ENCODE data around the gene LILRB3. TPM values are rescaled to one million over a fixed set of nuclear protein-coding genes. Genes with fewer than 3 reads are reported as not detected.

Gene LILRB3
- total and polyA plus RNA-seq, 2 donors from 2014 or later: 1.4 to 10.0 TPM

DNA sequence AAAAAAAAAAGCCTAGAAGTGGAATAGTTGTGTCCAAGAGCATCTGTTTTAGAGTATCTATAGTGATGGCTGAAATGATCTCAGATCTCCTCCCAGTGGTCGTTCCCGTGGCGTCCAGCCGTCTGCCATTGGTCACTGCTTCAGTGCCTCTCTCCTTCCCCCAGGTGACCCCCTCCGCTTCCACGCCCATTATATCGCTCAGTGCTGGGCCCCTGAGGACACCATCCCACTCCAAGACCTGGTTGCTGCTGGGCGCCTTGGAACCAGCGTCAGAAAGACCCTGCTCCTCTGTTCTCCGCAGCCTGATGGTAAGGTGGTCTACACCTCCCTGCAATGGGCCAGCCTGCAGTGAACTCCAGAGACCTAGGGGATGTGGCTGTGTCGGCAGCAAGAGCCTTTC lies 29.8 kb downstream of the LILRB3 start:
- Histone ChIP-seq H3K4me1 (ENCODE audit: control insufficient read depth in 2 of 3, insufficient read depth in 2 of 3, low read depth in 1 of 3, low read length in 3 of 3) (peaks cover 0 to 14% (median 13%) of the 10 kb centered on the region in 3 donors), H3K4me3 (ENCODE audit: low read length in 3 of 3) (no peak overlapping the region), H3K9ac (ENCODE audit: low read length in 3 of 3) (no peak overlapping the region), H3K36me3 (ENCODE audit: control insufficient read depth in 2 of 3, insufficient read depth in 3 of 3, low read length in 3 of 3) (peaks cover 0 to 8% (median 4%) of the 10 kb centered on the region in 3 donors), H3K27me3 (ENCODE audit: control insufficient read depth, insufficient read depth, low read length) (no peaks in the 10 kb centered on the region), H3K27ac (ENCODE audit: low read depth in 2 of 2, low read length in 2 of 2) (no peak overlapping the region), H3K9me3 (ENCODE audit: control insufficient read depth in 2 of 3, insufficient read depth in 1 of 3, low read length in 3 of 3) (no peaks in the 10 kb centered on the region)
- DNase-seq (peak in 2 of 5 donors; percentile 58 to 78), FAIRE-seq (no peak)
- intact Hi-C loops (cut with DNase I): no loop called here
- TF ChIP-seq, protein P1, sequence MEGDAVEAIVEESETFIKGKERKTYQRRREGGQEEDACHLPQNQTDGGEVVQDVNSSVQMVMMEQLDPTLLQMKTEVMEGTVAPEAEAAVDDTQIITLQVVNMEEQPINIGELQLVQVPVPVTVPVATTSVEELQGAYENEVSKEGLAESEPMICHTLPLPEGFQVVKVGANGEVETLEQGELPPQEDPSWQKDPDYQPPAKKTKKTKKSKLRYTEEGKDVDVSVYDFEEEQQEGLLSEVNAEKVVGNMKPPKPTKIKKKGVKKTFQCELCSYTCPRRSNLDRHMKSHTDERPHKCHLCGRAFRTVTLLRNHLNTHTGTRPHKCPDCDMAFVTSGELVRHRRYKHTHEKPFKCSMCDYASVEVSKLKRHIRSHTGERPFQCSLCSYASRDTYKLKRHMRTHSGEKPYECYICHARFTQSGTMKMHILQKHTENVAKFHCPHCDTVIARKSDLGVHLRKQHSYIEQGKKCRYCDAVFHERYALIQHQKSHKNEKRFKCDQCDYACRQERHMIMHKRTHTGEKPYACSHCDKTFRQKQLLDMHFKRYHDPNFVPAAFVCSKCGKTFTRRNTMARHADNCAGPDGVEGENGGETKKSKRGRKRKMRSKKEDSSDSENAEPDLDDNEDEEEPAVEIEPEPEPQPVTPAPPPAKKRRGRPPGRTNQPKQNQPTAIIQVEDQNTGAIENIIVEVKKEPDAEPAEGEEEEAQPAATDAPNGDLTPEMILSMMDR (IDR thresholded peaks at IDR 0.05; ENCODE audit: borderline replicate concordance, extremely low read depth, insufficient read depth): no peak

DNA sequence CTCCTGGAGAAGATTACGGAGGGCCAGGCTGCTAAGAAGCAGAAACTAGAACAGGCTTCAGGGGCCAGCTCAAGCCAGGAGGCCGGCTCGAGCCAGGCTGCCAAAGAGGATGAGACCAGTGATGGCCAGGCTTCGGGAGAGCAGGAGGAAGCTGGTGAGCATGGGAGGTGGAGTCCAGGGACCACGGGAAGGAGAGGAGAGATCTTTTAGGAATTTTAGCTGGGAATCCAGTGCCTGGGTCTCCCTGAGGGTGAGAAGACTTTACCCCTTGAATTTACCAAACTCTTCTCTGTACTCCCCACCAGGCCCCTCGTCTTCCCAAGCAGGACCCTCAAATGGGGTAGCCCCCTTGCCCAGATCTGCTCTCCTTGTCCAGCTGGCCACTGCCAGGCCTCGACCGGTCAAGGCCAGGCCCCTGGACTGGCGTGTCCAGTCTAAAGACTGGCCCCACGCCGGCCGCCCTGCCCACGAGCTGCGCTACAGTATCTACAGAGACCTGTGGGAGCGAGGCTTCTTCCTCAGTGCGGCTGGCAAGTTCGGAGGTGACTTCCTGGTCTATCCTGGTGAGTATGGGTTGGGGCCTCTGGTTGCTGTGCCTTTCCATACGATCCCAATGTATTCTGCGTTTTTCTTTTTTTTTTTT lies 30.9 kb downstream of the LILRB3 start:
- TF ChIP-seq, protein P1 (IDR thresholded peaks at IDR 0.05; ENCODE audit: borderline replicate concordance, extremely low read depth, insufficient read depth): no peak
- no peak for FAIRE-seq
- no peaks in the 10 kb centered on the region for H3K27me3 ChIP-seq (ENCODE audit: control insufficient read depth, insufficient read depth, low read length)
- intact Hi-C loops (cut with DNase I): no loop called here
- H3K36me3 ChIP-seq (ENCODE audit: control insufficient read depth in 2 of 3, insufficient read depth in 3 of 3, low read length in 3 of 3): peaks cover 2 to 8% (median 4%) of the 10 kb centered on the region in 3 donors
- peak in 2 of 5 donors; percentile 47 to 81 for DNase-seq
- H3K4me1 ChIP-seq (ENCODE audit: control insufficient read depth in 2 of 3, insufficient read depth in 2 of 3, low read depth in 1 of 3, low read length in 3 of 3): peaks cover 0 to 15% (median 13%) of the 10 kb centered on the region in 3 donors
- no peaks in the 10 kb centered on the region for H3K9me3 ChIP-seq (ENCODE audit: control insufficient read depth in 2 of 3, insufficient read depth in 1 of 3, low read length in 3 of 3)
- H3K27ac ChIP-seq (ENCODE audit: low read depth in 2 of 2, low read length in 2 of 2): peak overlapping the region; percentile 100
- peak overlapping the region; percentile 23 to 77 (median 68) for H3K9ac ChIP-seq (ENCODE audit: low read length in 3 of 3)
- H3K4me3 ChIP-seq (ENCODE audit: low read length in 3 of 3): peak overlapping the region; percentile 53 to 79 (median 68)

DNA sequence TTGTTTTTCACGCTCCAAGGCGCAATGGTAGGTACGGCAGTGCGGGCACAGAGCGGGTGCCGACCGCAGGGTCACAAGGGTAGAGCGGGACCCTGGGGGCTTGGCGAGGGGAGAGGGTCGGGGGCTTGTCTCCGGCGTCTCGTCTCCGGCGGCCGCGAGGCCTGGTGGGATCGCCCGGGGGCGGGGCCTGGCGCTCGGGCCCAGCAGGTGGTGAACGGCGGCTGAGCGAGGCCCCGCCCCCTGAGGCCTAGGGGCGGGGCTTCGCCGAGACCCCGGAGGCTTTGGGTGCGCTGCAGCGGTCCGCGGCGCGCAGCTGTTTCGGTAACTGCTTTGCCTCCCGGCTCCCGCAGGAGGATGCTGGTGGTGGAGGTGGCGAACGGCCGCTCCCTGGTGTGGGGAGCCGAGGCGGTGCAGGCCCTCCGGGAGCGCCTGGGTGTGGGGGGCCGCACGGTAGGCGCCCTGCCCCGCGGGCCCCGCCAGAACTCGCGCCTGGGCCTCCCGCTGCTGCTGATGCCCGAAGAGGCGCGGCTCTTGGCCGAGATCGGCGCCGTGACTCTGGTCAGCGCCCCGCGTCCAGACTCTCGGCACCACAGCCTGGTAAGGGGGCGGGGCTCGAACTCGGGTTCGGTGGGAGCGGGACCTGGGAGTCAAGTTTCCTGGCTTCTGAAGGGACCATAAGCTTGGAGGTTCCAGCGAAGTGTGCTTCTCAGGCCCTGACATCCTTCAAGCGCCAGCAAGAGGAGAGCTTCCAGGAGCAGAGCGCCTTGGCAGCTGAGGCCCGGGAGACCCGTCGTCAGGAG lies 31.6 kb downstream of the LILRB3 start, which contains the start of gene TSEN34:
TSS of gene TSEN34 (plus strand) at position 298 of the 800 bp plus-strand sequence. CDS start at position 355, 57 bp downstream.
- intact Hi-C loops (cut with DNase I): no loop called here
- FAIRE-seq: no peak
- peak in 3 of 5 donors; percentile 92 to 96 (median 96) for DNase-seq

More for the DNA sequence above, 31.6 kb downstream of the LILRB3 start, which contains the start of gene TSEN34:
- Histone ChIP-seq H3K4me3 (ENCODE audit: low read length in 3 of 3) (peak within 1 kb of the TSS; percentile 79 to 85 (median 84)), H3K4me1 (ENCODE audit: control insufficient read depth in 2 of 3, insufficient read depth in 2 of 3, low read depth in 1 of 3, low read length in 3 of 3) (peaks cover 0 to 15% (median 13%) of the 10 kb centered on the region in 3 donors), H3K9me3 (ENCODE audit: control insufficient read depth in 2 of 3, insufficient read depth in 1 of 3, low read length in 3 of 3) (no peaks in the 10 kb centered on the region), H3K27me3 (ENCODE audit: control insufficient read depth, insufficient read depth, low read length) (no peaks in the 10 kb centered on the region), H3K9ac (ENCODE audit: low read length in 3 of 3) (peak within 1 kb of the TSS; percentile 70 to 78 (median 77)), H3K36me3 (ENCODE audit: control insufficient read depth in 2 of 3, insufficient read depth in 3 of 3, low read length in 3 of 3) (peaks cover 2 to 8% (median 4%) of the 10 kb centered on the region in 3 donors), H3K27ac (ENCODE audit: low read depth in 2 of 2, low read length in 2 of 2) (peak within 1 kb of the TSS; percentile 100)
- TF ChIP-seq, protein P1 (IDR thresholded peaks at IDR 0.05; ENCODE audit: borderline replicate concordance, extremely low read depth, insufficient read depth): no peak

All from kidney (tissue), 14 donors.